Activated T-helper 1 cell treated with anti-CD3 and anti-CD28 coated beads, Interleukin-12 subunit alpha, Interleukin-12 subunit beta, Interleukin-2, Interleukin-4 antibody, amounts not matched to agents 30 ng/mL and 10 ng/mL and 1 ng/mL, durations not matched to agents 14 hours and 24 hours and 36 hours (primary cell): ENCODE results near the gene FOXN3. TPM values are rescaled to one million over a fixed set of nuclear protein-coding genes. Genes with fewer than 3 reads are reported as not detected.

ENCODE experiments used
- DNase-seq: peaks from one replicate; pipeline ENCODE4 v3.0.0; 2021; ENCODE audit warnings: low spot score
- H3K27ac Mint-ChIP-seq: one replicate; pipeline ENCODE4 v1.8.0; 2021; ENCODE audit warnings: mild to moderate bottlenecking, mixed read lengths
- H3K27me3 Mint-ChIP-seq: one replicate; pipeline ENCODE4 v1.8.0; 2022; ENCODE audit warnings: mild to moderate bottlenecking, moderate library complexity, mixed read lengths; ENCODE audit not compliant: insufficient read depth
- H3K36me3 Mint-ChIP-seq: one replicate; pipeline ENCODE4 v1.8.0; 2021; ENCODE audit warnings: low read depth, mixed read lengths
- H3K4me1 Mint-ChIP-seq: one replicate; pipeline ENCODE4 v1.8.0; 2021; ENCODE audit warnings: low read depth, mixed read lengths
- H3K4me3 Mint-ChIP-seq: one replicate; pipeline ENCODE4 v1.8.0; 2021; ENCODE audit warnings: mild to moderate bottlenecking, moderate library complexity, mixed read lengths
- H3K9me3 Mint-ChIP-seq: one replicate; pipeline ENCODE4 v1.8.0; 2021; ENCODE audit warnings: mixed read lengths
- intact Hi-C: fragments of 100-400 bp; cut with micrococcal nuclease; formaldehyde crosslinking; loops from one replicate; pipeline ENCODE4 v1.15.1; 2024
- total RNA-seq: library from RNA; stranded (reverse); gene quantifications from 2 replicates; pipeline ENCODE4 v1.2.3, GENCODE V29; 2022

Gene FOXN3
- total RNA-seq, 1 donor from 2014 or later, result 86.9 TPM

DNA sequence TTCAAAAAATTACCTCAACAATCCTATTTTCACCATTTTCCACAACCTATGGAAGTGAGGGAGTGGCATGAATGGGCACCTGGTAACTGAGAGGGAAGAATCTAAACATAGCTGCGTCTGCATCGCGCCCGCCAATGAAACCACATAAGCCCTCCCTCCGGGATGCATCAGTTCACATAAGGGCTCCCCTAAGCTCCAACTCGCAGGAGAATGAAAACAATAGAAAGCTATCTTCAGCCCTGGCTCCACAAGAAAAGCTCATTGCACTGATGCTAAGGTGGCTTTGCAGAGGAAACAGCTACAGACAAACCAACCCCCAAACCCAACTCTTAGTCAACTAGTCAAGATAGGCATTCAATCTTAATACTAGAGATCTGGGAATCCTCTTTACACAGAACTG is 173.3 kb downstream of the FOXN3 start:
- Mint-ChIP-seq H3K9me3 (no peaks in the 10 kb centered on the region), H3K4me1 (peaks cover 47% of the 10 kb centered on the region), H3K36me3 (peaks cover 18% of the 10 kb centered on the region), H3K4me3 (no peak overlapping the region), H3K27me3 (no peaks in the 10 kb centered on the region), H3K27ac (no peak overlapping the region)
- DNase-seq, result no peak
- intact Hi-C loops, result no loop called here

GRCh38 chr14:89243286-89243685 is 173.7 kb downstream of the FOXN3 start:
- no peak for DNase-seq
- Mint-ChIP-seq H3K27me3 (no peaks in the 10 kb centered on the region), H3K9me3 (no peaks in the 10 kb centered on the region), H3K4me1 (peaks cover 49% of the 10 kb centered on the region), H3K27ac (no peak overlapping the region), H3K36me3 (peaks cover 18% of the 10 kb centered on the region), H3K4me3 (no peak overlapping the region)
- intact Hi-C loops, result no loop called here

- no peak overlapping the region for H3K27ac Mint-ChIP-seq
- intact Hi-C loops, result no loop called here
- no peak overlapping the region for H3K4me3 Mint-ChIP-seq
Observed at GRCh38 chr14:89242652-89243279, 174.3 kb downstream of the FOXN3 start.

DNA sequence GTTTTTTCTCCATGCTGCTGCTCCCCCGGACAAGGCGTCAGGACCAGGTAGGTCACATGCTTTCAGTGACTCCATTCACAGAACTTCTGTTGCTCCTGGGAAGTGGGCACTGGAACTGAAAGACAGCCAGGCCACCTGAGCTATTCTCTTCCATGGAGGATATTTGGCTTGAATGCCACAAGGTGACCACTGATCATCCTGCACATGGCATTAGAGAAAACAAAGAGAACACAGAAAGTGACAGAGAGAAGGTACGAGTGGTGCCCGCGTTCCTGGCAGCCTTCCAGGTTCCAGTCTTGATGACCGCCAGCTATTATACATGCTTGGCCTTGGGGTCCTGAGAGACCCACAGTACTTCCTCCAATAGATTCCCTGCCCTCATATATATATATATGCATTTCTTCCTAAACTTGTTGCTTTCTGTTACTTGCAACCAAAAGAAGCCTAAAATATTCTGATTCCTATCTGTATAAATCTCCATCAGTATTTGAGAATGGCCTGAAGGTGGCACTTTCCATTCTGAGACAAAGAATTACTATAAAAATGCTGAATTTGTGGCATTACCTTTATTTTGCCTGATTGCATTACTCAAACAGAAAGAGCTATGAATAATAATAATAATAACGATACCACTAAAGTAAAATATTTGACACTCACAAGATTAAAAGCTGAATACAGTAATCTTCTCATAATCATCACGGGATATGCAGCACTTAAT is 174.9 kb downstream of the FOXN3 start:
- H3K27me3 Mint-ChIP-seq, result no peaks in the 10 kb centered on the region
- H3K27ac Mint-ChIP-seq, result peak overlapping the region; percentile 12
- no peak for DNase-seq
- H3K9me3 Mint-ChIP-seq, result no peaks in the 10 kb centered on the region
- peaks cover 48% of the 10 kb centered on the region for H3K4me1 Mint-ChIP-seq
- intact Hi-C loops, result no loop called here
- H3K36me3 Mint-ChIP-seq, result peaks cover 14% of the 10 kb centered on the region
- H3K4me3 Mint-ChIP-seq, result no peak overlapping the region

More at GRCh38 chr14:89242652-89243279, 174.3 kb downstream of the FOXN3 start:
- peaks cover 15% of the 10 kb centered on the region for H3K36me3 Mint-ChIP-seq
- peaks cover 49% of the 10 kb centered on the region for H3K4me1 Mint-ChIP-seq
- no peak for DNase-seq
- H3K9me3 Mint-ChIP-seq, result no peaks in the 10 kb centered on the region
- no peaks in the 10 kb centered on the region for H3K27me3 Mint-ChIP-seq

- Mint-ChIP-seq H3K27me3 (no peaks in the 10 kb centered on the region), H3K4me1 (peaks cover 44% of the 10 kb centered on the region), H3K9me3 (no peaks in the 10 kb centered on the region), H3K27ac (no peak overlapping the region), H3K36me3 (peaks cover 11% of the 10 kb centered on the region), H3K4me3 (no peak overlapping the region)
- intact Hi-C loops, result no loop called here
- no peak for DNase-seq
Observed at GRCh38 chr14:89241257-89241656, 175.8 kb downstream of the FOXN3 start.

GRCh38 chr14:89240414-89240813 is 176.6 kb downstream of the FOXN3 start:
- Mint-ChIP-seq H3K36me3 (peaks cover 13% of the 10 kb centered on the region), H3K27me3 (no peaks in the 10 kb centered on the region), H3K9me3 (no peaks in the 10 kb centered on the region), H3K4me3 (no peak overlapping the region), H3K27ac (no peak overlapping the region), H3K4me1 (peaks cover 44% of the 10 kb centered on the region)
- intact Hi-C loops, result no loop called here
- DNase-seq, result no peak

GRCh38 chr14:89239023-89239422 is 178.0 kb downstream of the FOXN3 start:
- DNase-seq, result no peak
- no peaks in the 10 kb centered on the region for H3K27me3 Mint-ChIP-seq
- no peaks in the 10 kb centered on the region for H3K9me3 Mint-ChIP-seq
- H3K36me3 Mint-ChIP-seq, result peaks cover 17% of the 10 kb centered on the region
- intact Hi-C loops, result no loop called here
- no peak overlapping the region for H3K4me3 Mint-ChIP-seq
- H3K4me1 Mint-ChIP-seq, result peaks cover 43% of the 10 kb centered on the region
- no peak overlapping the region for H3K27ac Mint-ChIP-seq

DNA sequence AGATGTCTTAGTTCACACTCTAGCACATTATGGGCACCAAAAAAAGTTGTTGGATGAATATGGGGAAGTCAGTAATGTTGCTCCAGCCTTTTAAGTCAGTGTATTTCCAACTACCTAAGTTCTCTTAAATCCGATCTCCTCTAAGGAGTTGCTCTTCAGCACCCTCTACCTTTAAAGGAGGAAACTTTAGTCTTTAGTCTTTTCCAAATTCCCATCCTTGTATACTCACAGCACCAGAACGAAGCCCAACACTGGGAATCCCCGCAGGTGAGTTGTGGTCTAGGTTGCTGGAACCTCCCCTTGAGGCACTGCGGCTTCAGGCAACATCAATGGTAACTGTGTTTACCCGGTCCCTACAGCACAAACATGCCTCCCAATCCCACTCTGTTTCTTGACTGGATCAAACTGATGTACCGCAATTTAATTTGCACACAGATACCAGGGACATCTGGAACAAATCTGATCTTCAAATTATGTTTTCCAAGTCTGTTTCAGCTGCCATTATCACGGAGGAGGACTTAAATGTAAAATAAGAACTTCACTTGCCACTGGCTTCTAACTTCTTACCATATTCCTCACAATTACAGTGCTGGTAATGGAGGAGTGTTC is 179.0 kb downstream of the FOXN3 start:
- peaks cover 47% of the 10 kb centered on the region for H3K4me1 Mint-ChIP-seq
- no peaks in the 10 kb centered on the region for H3K9me3 Mint-ChIP-seq
- intact Hi-C loops, result no loop called here
- no peak overlapping the region for H3K27ac Mint-ChIP-seq
- H3K36me3 Mint-ChIP-seq, result peaks cover 17% of the 10 kb centered on the region
- no peak for DNase-seq
- H3K4me3 Mint-ChIP-seq, result no peak overlapping the region
- no peaks in the 10 kb centered on the region for H3K27me3 Mint-ChIP-seq

- Mint-ChIP-seq H3K9me3 (no peaks in the 10 kb centered on the region), H3K36me3 (peaks cover 17% of the 10 kb centered on the region), H3K4me1 (peaks cover 51% of the 10 kb centered on the region), H3K4me3 (no peak overlapping the region), H3K27ac (no peak overlapping the region), H3K27me3 (no peaks in the 10 kb centered on the region)
- no peak for DNase-seq
- intact Hi-C loops, result no loop called here
Observed at GRCh38 chr14:89236851-89237250, 180.2 kb downstream of the FOXN3 start.

GRCh38 chr14:89233184-89233583 is 183.8 kb downstream of the FOXN3 start:
- Mint-ChIP-seq H3K4me1 (peaks cover 25% of the 10 kb centered on the region), H3K27me3 (no peaks in the 10 kb centered on the region), H3K27ac (no peak overlapping the region), H3K9me3 (no peaks in the 10 kb centered on the region), H3K36me3 (peaks cover 9% of the 10 kb centered on the region), H3K4me3 (no peak overlapping the region)
- no peak for DNase-seq
- intact Hi-C loops, result no loop called here

DNA sequence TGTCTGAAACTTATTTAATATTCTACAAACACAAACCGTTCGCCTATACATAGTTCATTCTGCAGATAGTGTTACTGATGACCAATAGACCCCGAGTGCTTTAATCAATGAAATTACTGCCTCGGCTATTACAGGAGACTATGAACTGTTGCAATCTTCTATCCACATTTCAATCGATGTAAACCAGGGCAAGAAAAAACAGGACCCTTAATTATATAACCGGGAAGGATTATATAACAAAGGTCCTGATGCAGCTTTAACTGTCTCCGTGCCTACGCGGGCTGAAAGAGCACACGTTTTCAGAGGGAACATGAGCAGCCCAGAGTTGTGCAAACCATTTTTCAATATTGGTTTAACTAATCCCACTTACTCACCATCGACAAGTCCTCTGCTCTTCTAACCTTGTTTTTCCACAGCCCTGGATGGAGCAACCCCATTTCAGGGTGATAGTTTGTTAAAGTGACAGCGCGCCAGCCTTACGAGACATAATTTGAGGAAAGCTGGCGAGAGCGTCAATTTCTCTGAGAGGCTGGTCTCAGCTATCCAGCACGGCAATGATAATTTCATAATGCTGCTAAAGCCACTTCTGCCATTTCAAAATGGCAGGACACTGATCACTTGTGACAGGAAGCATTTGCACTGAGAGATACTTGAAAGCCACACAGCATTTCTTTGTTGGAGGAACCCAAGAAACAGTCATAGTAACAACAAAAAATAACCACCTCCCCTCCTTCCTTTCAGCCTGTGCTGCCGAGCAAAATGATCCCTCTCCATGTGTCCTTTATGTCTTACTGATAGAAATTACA is 184.6 kb downstream of the FOXN3 start:
- no peak for DNase-seq
- Mint-ChIP-seq H3K27ac (no peak overlapping the region), H3K4me1 (peaks cover 31% of the 10 kb centered on the region), H3K36me3 (peaks cover 9% of the 10 kb centered on the region), H3K4me3 (no peak overlapping the region), H3K27me3 (no peaks in the 10 kb centered on the region), H3K9me3 (no peaks in the 10 kb centered on the region)
- intact Hi-C loops, result no loop called here

DNA sequence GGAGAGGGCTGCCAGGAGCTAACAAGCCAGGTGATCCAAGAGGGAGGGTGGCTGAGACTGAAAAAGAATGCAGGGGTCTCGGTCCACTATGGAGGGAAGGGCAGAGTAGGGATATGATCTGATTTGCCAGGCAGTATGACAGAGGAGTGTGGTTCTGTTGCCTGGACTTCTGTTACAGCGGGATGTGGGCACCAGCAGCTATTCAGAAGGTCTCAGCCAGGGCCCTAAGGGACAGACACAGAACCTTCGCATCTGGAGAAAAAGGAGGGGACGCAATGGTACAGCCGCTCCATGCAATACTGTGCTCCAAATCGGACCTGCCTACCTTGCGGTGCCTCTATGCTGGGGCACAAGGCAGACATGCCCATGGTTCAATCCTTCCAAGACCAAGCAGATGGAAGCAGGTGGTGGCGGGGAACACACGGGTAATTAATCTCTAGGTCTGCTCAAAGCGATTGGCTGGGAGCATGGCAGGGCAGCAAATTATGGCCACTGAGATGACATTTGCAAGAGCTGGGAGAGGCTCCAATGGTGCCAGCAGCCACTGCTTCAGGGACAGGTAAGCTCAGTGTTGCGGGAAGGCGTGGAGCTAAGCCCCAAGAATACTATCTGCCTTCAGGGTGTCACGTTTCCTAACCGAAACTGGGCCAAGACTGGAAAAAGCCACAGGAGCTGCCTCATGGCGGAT is 185.5 kb downstream of the FOXN3 start:
- intact Hi-C loops, result no loop called here
- Mint-ChIP-seq H3K4me1 (peaks cover 36% of the 10 kb centered on the region), H3K36me3 (peaks cover 11% of the 10 kb centered on the region), H3K27ac (no peak overlapping the region), H3K4me3 (no peak overlapping the region), H3K9me3 (no peaks in the 10 kb centered on the region), H3K27me3 (no peaks in the 10 kb centered on the region)
- no peak for DNase-seq
